COLO829 (cell line): ENCODE results near the gene CDC42BPB.

Experiments
- DNase-seq: peaks from one replicate; pipeline ENCODE4 v3.0.0; 2012; ENCODE audit warnings: low spot score

Gene CDC42BPB

DNA sequence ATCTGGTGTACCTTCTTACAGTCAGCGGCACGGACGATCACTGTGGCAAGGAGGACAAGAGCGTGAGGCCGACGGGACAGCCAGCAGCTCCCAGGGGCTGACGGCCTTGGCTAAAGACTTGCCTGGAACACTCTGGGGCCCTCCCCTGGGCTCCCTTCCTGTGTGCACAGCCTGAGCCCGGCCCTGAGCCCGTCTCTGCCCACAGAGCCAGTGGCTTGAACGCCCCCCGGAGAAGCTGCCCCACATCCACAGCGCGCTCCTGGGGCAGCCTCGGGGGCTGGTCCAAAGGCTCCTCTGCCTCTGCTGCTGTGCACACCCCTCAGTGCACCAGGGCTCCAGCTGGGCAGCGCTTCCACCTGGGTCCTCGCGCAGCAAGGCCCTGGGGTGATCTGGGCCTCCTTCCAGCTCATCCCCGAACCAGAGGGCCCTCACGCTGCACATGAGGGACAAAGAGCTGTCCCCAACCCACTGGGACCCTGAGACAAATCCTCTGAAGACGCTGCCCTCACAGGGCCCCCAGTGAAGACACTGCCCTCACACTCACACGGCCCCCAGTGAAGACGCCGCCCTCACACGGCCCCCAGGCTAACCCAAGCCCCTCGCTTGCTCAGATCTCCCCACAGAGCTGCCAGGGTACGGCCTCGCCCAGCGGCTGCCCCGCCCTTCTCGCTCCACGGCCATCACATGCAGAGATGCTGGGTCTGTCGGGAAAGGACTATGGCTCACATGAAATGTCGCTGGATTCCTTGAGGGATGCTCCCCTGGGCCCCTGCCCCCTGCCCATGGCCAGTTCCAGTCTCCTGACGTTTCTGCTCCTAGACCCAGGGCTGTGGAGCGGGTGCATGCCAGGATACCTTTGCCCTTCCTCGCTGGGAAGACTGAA is 112.7 kb downstream of the CDC42BPB start:
- DNase-seq: no peak

DNA sequence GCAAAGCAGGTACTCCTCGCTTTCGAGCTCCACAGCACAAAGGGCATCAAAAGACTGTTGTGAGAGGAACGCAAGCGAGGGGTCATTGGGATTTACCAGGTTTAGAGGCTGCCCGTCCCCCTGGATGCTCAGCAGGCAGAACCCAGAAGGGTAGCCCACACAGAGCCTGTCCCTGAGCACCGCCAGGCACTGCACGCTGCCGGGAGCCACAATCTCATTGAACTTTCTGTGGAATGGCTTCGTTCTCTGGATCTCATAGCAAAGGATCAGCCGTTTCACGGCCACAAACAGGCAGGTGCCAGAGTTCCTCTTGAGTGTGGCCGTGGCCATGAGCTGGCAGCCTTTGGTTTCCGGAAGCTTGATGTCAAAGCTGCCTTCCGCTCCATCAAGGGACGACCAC is 113.4 kb downstream of the CDC42BPB start:
- no peak for DNase-seq

DNA sequence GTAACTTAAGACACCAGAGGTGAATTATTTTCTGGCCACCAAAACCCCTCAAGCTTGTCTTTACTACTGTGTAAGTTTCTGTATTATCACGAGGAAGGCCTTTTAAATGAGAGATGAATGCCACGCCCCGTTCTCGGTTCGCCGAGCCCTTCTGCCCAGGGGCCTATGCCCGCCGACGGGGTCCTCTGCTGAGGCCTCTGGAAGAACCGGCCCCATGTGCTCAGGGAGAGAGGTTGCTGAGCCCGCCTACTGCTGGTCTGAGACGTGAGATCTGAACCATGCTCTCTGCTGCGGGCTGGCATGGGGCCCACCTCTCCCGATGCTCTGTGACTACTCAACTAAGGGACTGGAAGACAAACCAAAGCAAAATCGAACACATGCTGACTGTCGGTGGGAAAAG is 113.9 kb downstream of the CDC42BPB start:
- DNase-seq: no peak

DNA sequence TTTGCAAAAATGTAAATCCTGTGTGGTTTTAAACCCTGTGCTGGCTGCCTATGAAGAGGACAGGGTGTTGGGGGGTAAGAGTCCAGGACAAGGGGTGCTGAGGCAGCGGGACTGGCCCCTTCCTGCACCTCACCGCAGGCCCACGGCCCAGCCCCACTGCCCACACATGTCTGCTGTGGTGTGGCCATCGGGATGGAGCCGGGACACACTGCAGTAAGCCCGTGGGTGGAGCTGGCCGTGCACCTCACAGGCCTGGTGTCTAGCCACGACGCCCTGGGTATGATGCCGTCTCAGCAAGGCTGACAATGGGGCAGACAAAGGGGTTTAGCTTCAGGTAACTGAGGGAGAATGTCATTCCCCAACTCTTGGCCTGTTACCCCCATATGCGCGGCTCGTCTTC is 115.3 kb downstream of the CDC42BPB start:
- DNase-seq: no peak

DNA sequence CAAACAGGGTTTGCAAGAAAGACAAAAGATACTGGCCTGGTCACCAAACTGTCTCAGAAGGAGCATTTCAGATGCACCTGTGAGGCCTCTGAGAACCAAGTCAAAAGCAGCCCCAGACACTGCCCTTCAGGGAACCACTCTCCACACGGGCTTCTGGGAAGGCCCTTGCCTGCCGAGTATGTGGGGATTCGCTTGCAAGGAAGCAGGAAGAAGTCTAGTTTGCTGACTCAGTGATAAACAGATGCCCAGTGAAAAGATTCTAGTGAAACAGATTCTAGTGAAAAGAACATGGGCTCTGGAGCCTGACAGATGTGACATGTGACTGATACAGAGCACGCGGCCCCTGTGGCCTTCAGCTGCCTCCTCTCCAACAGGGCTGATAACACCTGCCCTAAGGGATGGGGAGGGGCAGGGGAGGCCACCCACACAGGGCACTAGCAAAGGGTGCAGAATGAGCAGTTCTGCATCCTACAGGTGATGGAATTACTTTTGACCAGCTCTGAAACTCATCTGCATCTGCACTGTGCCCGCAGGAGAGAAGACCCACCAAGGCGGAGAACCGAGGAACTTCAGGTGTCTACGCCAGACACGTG is 115.8 kb downstream of the CDC42BPB start:
- DNase-seq: no peak

DNA sequence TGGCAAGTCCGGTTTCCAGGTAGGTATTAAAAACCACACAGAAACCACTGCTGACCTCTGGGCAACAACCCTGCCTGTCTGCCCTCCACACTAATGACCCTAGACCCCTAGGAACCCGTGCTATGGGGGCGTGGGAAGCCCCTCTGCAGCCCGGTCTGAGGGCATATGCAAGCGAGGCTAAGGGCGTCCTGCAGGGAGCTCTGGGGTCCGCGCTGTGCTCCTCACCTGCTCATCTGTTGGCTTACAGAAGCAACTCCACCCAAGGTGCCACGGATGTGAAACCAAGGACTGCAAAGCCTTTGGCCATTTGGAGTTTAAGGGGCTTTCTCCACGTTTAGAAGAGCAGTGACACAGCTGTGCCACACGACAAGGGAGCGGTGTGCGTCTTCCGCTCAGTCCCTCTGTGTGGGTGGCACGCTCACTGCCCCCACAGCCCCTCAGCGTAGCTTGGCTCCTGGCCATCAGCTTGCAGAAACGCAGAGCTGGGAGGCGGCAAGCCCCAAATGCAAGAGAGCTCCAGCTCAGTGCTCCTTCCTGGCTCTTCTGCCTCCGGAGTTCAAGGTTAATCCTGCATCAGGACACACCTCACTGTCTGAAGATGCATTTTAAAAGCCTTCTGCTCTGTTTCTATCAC is 116.5 kb downstream of the CDC42BPB start:
- DNase-seq: no peak

DNA sequence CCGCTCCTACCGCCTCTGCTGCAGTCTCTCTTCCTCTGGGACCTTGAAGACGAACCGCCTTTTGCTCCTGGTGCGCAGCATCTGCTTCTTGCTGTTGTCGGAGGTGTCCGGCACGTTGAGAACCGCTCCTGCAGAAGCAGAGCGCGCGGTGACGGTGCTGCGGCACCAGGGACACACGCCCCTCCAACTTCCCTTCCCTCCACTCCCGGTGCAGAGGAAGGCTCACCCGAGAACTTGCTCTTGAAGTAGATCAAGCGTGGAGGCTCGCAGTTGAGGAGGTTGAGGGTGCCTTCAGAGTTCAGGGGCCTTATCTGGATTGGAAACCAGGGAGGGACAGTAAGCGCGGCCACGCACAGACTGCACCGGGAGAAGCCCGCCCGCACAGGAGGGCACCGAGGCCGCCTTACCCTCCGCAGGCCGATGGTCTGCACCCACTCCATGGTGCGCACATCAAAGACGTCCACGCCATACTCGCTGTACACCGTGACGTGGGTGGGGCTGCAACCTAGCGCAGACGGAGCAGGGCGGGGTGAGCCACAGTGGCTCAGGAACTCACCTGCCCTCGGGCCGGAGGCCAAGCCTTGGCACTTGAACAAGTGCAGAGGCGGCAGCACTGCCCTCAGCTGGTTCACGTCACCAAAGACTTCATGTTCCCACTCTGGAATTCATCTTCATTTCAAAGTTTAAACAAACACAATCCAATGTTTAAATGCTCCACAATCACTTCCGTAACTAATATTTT is 117.4 kb downstream of the CDC42BPB start:
- DNase-seq: no peak

DNA sequence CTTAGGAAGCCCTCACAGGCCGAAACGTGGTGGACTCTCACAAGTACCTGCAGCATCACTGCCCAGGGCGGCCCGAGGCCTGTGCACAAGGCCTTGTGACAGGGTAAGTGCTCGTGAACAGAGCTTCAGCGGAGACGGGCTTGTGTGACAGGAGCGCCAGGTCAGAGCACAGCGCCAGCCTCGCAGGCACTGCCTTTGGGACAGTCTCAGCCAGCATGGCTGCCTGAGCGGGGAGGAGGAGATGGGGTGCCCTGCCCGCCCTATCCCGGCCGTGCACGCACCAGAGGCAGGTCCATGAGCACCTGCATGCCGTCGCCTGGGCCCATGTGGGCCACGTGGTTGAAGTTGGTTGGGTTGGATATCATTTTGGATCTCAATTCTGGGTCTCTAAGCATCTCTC is 118.0 kb downstream of the CDC42BPB start:
- DNase-seq: no peak

DNA sequence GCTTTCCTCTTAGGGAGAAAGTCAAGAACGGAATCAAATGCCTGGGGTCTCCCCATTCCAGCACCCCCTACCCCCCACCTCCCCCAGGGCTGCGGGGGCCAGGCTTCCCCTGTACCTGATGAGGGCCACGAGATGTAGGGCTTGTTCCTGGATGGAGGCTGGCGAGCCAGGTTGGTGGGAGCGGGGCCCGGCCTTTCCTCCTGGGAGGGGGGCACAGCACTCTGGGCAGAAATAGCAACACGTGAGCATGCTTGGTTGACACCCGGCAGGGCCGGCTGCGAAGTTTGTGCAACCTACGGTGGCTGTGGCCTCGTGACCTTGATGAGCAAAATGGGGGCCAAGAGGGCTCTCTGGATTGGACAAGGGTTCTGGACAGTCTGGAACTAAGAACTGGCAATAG is 119.2 kb downstream of the CDC42BPB start:
- DNase-seq: no peak

DNA sequence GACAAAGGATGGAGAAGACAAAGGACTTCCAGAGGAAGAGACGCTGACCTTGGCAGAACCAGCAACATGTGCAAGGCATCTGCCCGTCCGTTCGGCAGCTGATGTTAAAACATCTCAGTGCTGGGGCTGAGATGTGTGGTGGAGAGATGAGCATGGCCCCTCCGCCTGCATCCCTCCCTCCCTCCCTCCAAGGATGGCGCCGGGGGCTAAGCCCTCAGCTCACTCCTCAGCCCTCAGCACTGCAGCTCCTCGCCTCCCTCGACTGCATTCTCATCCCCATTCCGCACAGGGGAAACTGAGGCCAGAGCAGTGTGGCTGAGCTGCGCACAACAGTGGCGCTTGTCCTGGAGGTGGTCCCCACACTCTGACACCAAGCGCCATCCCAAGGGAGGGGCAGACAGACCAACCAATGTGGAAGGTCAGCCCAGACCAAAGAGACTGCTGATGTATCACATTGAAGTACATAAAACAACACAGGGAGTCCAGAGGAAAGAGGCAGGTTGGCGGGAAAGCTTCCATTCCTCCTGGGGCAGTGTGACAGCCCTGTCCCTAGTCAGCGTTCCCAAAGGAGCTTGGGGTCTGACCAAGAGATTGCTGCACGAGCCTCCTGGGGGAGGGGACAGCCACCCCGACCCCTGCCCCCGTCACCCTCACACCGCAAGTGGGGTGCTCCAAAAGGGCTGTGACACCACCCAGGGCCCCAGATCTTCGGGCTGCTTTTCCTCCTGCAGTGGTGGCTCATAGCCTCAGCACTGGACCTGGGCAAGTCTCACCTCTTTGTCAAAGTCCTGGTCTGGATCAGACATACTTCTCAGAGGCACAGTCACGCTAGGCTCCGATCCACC is 119.8 kb downstream of the CDC42BPB start:
- DNase-seq: no peak

DNA sequence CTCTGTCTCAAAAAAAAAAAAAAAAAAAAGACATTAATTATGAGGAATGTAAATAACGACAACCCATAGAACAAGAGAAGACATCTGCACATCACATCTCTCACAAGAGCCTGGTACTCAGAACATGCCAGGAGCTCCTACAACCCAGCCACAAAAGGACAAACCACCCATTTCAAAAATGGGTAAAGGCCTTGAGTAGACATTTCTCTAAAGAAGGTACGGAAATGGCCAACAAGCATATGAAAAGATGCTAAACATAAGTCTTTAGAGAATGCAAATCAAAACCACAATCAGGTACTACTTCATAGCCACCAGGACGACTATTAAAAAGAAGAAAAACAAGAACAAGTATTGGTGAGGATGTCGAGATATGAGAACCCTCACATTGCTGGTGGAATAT is 121.6 kb downstream of the CDC42BPB start:
- no peak for DNase-seq

DNA sequence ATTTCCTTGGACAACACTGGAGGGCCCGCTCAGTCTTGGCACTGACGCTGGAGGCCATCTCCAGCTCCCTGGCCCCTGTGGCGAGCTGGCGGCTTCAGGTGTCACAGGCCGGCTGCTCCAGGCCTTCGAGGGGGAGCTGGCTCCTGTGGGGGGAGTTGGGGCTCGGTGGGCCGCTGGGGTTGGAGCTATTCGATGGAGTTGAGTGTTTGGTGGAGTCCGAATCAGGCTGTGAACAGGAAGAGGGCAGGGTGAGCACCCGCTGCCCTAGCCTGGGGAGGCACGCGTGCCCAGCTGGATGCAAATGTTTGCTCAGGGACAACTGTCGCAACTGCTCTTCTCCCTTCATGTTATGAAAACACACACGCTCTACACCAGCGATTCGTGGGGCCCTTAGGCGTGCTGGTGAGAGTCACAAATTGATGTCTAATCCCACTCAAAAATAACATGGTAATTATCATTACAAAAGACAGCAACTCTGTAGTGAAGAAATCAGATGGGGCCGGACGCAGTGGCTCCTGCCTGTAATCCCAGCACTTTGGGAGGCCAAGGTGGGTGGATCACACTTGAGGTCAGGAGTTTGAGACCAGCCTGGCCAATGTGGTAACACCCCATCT is 123.6 kb downstream of the CDC42BPB start:
- no peak for DNase-seq

DNA sequence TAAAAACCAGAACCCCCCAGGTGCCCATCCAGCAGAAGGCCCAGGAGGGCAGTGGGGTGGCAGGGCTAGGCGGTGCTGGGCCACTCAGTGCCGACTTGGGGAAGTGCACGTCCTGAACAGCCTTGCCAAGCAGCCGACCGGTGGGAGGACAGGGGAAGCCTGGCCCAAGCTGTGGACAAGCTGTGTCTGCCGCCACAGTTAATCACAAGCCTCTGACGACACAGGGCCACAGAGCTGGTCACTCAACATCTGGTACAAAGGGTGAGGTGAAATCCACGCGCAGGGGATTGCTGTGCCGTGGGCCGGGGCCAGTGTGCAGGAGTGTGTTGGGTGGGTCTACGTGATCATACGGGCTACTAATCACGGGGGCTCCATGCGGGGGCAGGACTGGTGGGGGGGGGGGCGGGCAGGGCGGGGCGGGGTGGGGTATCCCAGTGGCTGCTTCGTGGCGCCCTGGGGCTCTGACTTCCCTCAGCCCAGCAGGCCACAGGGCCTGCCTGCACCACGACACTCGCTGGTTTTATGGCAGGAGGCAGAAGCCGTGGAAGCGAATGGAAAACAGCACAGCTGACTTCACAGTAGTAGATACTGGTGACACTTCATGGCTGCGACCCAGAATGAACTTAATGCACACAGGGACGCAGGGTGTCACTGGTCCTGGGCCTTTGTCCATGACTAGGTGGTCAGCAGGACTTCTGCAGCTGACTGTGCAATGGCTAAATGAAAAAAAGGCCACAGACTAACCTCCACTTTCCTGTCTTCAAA is 124.7 kb downstream of the CDC42BPB start:
- DNase-seq: no peak

DNA sequence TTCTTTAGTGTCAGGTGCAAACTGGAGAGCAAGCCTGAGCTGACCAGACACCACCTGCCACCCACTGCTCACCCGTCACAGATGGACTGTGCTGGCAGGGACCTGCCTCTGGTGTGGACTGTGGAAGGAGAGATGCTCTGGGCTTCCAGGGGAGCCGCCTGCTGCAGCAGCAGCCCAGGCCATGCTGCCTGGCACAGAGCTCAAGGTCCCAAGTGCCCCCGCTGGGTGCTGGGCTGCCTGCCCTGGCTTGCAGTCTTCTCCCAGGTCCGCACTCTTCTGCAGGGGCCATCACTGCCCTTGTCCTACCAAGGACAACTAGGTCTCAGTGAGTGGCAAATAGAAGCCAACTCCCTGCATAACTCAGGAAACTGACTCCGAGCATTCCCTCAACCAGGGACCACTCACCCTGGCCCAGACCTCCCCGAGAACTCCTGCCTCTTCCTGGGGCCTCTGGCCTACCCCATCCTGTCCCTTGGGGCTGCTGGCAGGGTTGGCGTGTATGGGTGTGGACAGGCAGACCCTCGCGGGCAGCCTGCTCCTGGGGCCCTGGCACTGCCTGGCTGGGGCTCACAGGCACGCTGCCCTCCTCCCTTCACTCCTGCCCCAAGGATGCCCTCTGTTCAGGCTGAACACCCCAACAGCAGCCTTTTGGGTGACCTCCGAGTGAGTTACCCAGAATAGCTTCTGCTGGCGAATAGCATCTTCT is 125.6 kb downstream of the CDC42BPB start:
- no peak for DNase-seq

DNA sequence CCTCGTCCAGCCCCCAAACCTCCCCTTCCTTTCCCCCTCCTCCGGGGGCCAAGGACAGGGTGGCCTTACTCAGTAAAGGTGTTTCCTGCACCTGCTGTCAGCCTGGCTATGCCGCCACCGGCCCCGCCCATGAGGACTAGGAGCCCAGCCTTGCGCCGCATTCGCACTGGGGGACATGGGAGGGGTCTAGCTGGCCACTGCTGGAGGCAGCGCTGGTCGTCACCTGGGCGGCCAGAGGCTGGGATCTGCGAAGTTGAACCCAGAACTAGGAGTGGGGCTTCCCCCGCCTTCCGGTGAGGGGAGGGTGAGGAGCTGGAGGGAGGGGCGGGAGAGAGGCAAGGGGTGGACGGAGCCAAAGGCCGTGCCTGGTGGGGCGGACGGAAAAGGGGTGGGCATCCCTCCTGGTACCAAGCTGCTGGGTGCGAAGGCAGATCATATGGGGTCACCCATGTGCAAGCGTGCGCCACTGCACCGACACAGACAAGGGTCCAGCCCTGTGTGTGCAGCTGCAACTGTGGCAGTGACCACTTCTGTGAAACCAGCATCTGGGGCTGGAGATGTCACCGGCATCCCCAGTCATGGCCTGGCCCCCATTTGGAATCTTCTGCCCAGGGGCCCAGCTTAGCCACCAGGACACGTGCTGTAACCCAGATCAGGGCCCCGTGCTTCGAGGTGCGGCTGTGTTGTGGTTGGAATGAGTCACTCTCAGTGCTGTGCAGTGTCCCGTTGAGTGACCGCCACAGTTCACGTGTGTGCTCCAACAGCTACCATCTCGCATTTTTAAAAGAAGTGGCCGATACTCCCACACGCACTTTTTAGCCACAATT is 126.4 kb downstream of the CDC42BPB start:
- DNase-seq: no peak

DNA sequence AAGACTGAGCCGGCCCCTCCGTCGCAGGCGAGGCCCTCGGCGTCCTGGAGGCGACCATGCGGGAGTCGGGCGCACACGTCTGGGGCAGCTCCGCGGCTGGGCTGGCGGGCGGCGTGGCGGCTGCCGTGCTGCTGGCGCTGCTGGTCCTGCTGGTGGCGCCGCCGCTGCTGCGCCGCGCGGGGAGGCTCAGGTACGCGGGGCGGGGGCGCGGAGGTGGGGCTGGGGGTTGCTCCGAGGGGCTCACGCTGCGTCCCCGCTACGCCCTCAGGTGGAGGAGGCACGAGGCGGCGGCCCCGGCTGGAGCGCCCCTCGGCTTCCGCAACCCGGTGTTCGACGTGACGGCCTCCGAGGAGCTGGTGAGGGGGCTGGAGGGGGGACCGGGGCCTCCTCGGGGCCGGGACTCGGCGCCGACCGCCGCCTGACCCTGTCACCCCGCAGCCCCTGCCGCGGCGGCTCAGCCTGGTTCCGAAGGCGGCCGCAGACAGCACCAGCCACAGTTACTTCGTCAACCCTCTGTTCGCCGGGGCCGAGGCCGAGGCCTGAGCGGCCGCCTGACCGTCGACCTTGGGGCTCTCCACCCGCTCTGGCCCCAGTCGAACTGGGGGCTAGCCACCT is 127.1 kb downstream of the CDC42BPB start:
- no peak for DNase-seq

DNA sequence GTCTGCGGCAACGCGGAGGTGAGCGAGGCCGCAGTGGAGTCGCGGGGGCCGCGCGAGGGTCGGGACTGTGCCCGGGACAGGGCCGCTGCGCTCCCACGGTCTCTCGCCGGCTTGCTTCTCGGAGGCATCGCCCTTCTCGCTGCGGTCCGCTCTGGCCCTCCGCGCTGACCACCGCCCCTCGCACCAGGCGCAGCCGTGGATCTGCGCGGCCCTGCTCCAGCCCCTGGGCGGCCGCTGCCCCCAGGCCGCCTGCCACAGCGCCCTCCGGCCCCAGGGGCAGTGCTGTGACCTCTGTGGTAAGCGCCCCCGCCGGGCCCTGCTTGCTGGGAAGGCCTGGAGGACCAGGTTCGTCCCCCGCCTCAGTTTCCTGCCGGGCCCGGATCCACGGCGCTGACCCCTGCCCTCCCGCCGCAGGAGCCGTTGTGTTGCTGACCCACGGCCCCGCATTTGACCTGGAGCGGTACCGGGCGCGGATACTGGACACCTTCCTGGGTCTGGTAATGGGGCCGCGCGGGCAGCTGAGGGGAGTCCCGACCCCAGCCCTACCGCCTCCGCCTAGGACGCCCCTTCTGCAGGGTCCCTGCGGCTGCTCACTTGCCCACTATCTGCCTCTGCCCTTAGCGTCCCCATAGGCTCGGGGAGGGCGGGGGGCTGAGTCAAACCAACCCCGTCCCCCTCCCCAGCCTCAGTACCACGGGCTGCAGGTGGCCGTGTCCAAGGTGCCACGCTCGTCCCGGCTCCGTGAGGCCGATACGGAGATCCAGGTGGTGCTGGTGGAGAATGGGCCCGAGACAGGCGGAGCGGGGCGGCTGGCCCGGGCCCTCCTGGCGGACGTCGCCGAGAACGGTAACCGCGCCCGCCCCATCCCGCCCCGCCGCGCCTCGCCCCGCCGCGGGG is 127.9 kb downstream of the CDC42BPB start:
- no peak for DNase-seq
